Measurements from ENCODE around the gene SLC34A3.
A peak's percentile ranks its signal among the peaks of the same experiment; 100 is the strongest.
"Not testable (repeated sequence)": the region's sequence is repeated elsewhere in the genome, so short reads cannot be mapped to it uniquely, and the experiment has no call there.

Gene SLC34A3

DNA sequence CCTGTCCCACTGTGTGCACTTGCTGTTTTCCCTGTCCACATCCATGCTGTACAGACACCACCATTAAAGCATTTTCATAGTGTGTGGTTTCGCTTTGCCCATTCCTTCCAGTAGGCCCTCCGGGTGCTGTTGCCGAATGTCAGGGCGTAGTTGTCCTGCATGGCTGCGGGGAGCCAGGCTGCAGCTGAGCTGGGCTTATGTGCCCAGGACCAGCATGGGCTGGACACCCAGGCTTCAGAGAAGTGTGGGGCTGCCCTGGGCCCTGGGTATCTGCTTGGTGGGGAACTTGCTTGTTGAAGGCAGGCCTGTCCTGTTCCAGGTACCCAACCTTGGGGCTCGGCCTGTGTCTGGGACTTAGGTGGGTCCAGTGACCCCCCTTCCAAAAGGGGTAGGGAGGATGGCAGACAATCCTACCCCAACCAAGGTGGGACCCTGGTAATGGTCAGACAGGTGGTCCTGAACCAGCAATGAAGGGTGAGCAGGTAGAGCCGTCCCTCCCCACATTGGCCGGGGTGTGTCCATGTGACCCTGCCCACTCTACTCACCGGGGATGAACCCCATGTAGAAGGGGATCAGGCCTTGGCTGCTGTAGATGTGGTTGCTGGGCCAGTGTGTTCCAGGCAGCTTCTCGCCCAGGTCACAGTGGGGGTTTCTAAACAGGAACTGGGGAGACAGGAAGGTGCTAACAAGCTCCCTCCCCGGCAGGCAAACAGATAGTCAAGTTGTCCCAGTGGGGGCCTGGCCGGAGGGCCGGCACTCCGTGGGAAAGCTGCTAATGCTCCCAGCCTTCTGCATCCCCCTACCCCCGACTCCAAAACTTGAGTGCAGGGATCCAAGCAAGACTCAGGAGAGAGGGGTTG lies 13.2 kb downstream of the SLC34A3 start:
- no peak for DNase-seq

DNA sequence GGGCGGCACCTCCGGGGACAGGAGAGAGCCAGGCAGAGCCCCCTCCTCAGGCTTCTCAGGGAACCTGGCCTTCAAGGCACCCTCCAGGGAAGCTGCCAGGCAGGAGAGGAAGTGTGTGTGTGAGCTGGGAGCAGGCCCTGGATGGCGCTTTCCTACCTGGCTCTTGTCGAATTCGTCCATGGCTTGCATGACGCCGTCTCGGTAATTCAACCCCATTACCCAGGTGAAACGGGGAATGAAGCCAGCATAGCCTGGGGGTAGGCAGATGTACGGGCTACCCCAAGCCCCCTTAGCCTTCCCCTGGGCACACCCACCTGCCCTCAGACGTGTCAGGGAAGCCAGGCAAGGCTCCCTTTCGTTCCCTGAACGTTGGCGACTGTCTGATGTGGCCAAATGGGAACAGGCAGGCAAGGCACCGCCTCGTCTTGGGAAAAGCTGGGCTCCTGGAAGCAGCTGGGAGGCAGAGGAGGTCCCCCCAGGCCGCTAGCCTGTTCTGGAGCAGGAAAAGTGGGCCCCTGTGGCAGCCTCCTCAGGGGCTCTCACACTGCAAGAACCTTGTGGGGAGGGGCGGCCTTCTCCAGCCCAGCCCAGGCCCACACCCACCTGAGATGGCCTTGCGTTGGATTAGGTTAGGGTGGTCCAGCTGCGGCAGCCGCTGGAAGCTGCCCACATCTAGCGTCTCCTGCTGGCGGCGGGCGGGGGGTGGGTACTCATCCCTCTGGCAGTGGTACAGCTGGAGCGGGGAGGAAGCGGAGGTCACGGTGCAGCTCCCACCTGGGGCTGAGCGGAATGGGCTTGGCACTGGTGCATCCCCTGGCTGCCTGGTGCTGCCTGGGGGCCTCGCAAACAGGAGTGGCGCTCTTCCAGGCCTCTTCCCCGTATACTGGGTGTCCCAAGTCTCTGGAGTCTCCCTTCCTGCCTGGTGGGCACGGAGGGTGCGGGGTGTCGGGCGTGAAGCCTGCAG lies 14.1 kb downstream of the SLC34A3 start:
- DNase-seq, result no peak

DNA sequence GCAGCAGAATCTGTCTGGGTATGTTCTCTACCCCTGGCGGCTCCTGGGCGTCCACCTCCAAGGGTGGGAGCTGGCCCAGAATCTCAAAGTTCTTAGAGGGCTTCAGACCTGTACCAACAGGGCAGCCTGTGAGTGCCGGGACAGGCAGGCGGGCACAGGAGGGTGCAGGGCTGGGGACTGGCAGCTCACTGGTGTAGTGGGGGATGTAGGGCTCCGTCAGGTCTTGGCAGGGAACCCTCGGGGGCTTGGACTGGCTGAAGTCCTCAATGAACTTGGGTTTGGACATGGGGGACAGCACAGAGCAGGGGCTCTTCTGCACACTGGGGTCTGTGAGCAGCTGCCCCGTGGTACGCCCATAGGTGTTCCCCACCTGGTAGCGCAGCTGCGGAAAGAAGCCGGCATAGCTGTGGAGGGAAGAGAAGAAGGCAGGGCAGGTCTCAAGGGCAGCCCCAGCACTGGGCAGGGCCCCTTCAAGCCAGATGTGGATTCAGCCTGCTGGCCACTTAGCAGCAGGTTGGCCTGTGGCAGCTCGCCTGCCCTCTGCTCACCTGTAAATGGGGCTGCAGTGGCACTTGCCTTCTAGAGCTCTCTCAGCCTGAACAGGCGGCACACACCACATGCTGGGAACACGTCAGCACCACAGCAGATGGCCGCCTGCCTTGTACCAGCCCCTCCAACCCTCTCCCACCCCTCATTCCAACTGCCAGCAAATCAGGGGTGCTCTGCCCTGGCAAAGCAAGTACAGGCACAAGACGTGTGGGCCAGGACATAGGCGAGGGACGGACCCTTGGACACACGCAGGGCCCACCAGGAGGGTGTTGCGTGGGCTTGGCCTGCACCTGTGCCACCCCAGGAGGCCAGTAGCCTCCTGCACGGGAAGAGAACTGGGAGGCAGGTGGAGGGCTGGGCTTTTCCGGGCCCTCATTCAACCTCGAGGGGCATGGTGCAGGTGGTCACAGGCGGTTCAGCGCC lies 15.0 kb downstream of the SLC34A3 start:
- no peak for DNase-seq

GRCh38 chr9:137247135-137247915 lies 16.6 kb downstream of the SLC34A3 start:
- DNase-seq, result no peak

GRCh38 chr9:137247916-137248175 lies 17.1 kb downstream of the SLC34A3 start:
- DNase-seq, result no peak

DNA sequence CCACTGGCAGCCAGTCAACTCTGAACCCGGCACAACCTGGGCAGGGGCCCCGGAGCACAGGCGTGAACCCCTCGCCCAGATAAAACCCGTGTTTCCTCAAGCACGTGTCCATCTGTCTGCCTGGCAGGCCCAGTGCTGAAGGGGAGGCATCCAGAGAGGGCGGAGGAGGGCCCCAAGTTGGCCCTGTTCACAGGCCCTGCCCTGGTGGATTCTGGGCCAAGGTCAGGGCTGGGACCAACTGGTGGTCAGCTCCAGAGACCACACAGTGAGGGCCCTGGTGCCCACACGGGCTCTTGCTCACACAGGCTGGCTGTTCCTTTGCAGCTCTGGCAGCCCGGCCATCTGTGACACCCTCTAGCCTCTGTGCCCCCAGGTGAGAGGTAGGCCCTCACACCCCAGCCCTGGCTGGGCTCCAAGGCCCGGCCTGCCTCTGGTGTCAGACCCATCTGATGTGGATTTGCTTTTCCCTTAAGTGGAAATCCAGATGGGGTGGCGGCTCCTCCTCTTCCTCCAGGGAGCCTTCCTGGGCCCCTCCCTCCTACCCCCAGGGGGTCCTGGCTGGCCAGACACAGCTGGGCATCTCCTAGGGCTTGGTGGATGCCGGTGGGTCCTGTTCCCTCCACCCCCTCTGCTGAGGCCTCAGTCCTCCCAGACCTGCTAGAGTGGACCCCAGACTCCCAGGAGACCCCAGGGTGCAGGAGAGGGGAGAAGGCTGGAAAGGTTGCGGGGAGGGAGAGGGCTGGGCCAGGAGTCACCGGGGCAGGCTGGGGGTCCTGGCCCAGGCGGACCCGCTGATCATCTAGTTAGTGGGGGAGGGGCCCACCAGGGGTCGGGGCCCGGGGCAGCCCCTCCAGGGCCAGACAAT lies 19.9 kb downstream of the SLC34A3 start:
- DNase-seq, result no peak

- DNase-seq, result no peak
Observed at GRCh38 chr9:137251194-137251461, 20.4 kb downstream of the SLC34A3 start, which contains the start of gene STPG3. Gene STPG3 (plus strand): TSS chr9:137251286. CDS start chr9:137251287, 1 bp downstream.

- no peak for DNase-seq
Observed at GRCh38 chr9:137251490-137252268, 21.0 kb downstream of the SLC34A3 start.

- DNase-seq, result no peak
Observed at GRCh38 chr9:137252555-137253506, 22.1 kb downstream of the SLC34A3 start.

GRCh38 chr9:137253717-137254623 lies 23.3 kb downstream of the SLC34A3 start:
- no peak for DNase-seq

- DNase-seq, result peak; percentile 91 to 97 (median 93)
Observed at GRCh38 chr9:137254624-137255447, 24.1 kb downstream of the SLC34A3 start, which contains the start of gene NELFB. Gene NELFB (plus strand): TSS chr9:137255327.

GRCh38 chr9:137255448-137256114 lies 24.9 kb downstream of the SLC34A3 start:
- DNase-seq, result peak in 3 of 5 experiments; percentile 12 to 38 (median 27)

GRCh38 chr9:137256362-137256761 lies 25.7 kb downstream of the SLC34A3 start:
- DNase-seq, result no peak

DNA sequence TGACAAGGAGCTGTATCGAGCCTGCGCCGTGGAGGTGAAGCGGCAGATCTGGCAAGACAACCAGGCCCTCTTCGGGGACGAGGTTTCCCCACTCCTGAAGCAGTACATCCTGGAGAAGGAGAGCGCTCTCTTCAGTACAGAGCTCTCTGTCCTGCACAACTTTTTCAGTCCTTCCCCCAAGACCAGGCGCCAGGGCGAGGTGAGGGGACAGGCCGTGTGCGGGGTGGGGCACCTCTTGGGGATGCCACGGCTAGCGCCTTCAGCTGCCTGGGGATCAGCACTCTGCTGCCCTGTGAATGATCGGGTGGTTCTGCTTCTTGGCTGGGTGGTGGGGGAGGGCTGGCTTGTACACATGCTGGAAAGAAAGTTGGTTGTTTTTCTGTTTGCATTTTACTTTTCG lies 26.2 kb downstream of the SLC34A3 start:
- DNase-seq, result no peak

GRCh38 chr9:137262173-137262908 lies 31.6 kb downstream of the SLC34A3 start:
- not testable (repeated sequence) for DNase-seq
